HepG2 (cell line): ENCODE data around the gene COX6A2.

Experiments used
- CREM ChIP-seq, 2 experiments: sonication (generic) in 1 of 2; formaldehyde crosslinking in 1 of 2; IDR thresholded peaks; 2 replicates each; pipeline versions ENCODE4 v1.4.0 to v1.6.1; 2016 to 2020; ENCODE audit warnings: antibody characterized with exemption in 1 of 2, mild to moderate bottlenecking in 1 of 2, missing genetic modification reagents in 1 of 2
- KDM5B ChIP-seq: sonication (generic); formaldehyde crosslinking; IDR thresholded peaks from 2 replicates; pipeline ENCODE4 v1.4.0; 2020; ENCODE audit warnings: missing genetic modification reagents, mild to moderate bottlenecking, borderline replicate concordance
- KLF13 ChIP-seq: sonication (generic); formaldehyde crosslinking; IDR thresholded peaks from 2 replicates; pipeline ENCODE4 v1.4.0; 2020; ENCODE audit warnings: mild to moderate bottlenecking, missing genetic modification reagents
- POLR2A ChIP-seq, 2 experiments: IDR thresholded peaks; 2 replicates each; pipeline ENCODE4 v1.6.1; 2011; ENCODE audit warnings: low read depth in 2 of 2, low read length in 2 of 2, mild to moderate bottlenecking in 1 of 2, moderate library complexity in 1 of 2; ENCODE audit not compliant: insufficient read depth in 1 of 2
- USF2 ChIP-seq, 2 experiments: sonication (generic) in 1 of 2; formaldehyde crosslinking in 1 of 2; IDR thresholded peaks; 2 replicates each; pipeline versions ENCODE4 v1.5.1 to v1.6.1; 2011 to 2020; ENCODE audit warnings: borderline replicate concordance in 1 of 2, low read depth in 1 of 2, low read length in 1 of 2, mild to moderate bottlenecking in 1 of 2, missing genetic modification reagents in 1 of 2, moderate library complexity in 1 of 2
- ZBTB33 ChIP-seq: sonication (generic); formaldehyde crosslinking; IDR thresholded peaks from 2 replicates; pipeline ENCODE4 v1.4.0; 2020; ENCODE audit warnings: missing genetic modification reagents
- ZBTB44 ChIP-seq: sonication (generic); formaldehyde crosslinking; IDR thresholded peaks from 2 replicates; pipeline ENCODE4 v1.4.0; 2020; ENCODE audit warnings: missing genetic modification reagents
- ZSCAN22 ChIP-seq: sonication (generic); formaldehyde crosslinking; IDR thresholded peaks from 2 replicates; pipeline ENCODE4 v1.4.0; 2020; ENCODE audit warnings: mild to moderate bottlenecking, missing genetic modification reagents
- TF ChIP-seq, protein P1 (sequence below): sonication (generic); formaldehyde crosslinking; IDR thresholded peaks from 2 replicates; pipeline ENCODE4 v1.4.0; 2020; ENCODE audit warnings: missing genetic modification reagents
- TF ChIP-seq, protein P2 (sequence below): sonication (generic); formaldehyde crosslinking; conservative IDR thresholded peaks from 2 replicates; pipeline ENCODE4 v1.4.0; 2020; ENCODE audit warnings: mild to moderate bottlenecking, missing genetic modification reagents, moderate library complexity
- TF ChIP-seq, protein P3 (sequence below): sonication (generic); formaldehyde crosslinking; IDR thresholded peaks from 2 replicates; pipeline ENCODE4 v1.5.0; 2020; ENCODE audit warnings: mild to moderate bottlenecking, missing genetic modification reagents, moderate library complexity

DNA sequence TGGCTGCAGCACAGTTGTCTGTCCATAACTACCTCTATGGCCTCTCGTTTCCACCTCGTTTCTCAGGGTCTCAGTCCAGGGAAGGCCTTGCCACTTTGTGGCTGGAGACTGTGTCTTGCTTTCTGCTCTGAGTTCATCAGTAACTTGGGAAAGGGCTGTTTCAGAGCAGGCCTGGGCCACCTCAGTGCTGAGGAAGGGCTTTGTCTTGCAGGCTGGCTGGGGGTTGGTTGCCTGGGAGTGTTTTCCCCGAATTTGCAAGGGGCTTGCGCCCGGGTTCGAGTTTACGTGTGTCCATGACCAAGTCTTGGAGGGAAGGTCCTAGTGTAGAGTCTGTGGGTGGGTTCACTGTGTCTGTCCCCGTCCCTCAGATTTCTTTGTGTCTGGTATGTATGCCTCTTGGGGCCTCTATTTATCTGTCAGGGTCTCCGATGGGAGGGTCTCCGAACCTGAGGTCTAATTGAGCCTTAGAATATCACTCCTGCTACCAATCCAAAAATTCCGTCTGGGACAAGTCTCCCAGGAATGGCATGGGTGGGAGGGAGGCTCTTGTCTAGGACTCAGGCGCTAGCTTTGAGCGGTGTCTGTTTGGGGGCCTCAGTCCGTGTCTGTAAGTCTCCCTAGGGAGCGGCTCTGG, 43.2 kb upstream of the COX6A2 start:
- TF ChIP-seq CREM (IDR thresholded peaks at IDR 0.05): no peak
- TF ChIP-seq CREM (CRISPR knock-in tag; IDR thresholded peaks at IDR 0.05): no peak
- TF ChIP-seq, protein P1, sequence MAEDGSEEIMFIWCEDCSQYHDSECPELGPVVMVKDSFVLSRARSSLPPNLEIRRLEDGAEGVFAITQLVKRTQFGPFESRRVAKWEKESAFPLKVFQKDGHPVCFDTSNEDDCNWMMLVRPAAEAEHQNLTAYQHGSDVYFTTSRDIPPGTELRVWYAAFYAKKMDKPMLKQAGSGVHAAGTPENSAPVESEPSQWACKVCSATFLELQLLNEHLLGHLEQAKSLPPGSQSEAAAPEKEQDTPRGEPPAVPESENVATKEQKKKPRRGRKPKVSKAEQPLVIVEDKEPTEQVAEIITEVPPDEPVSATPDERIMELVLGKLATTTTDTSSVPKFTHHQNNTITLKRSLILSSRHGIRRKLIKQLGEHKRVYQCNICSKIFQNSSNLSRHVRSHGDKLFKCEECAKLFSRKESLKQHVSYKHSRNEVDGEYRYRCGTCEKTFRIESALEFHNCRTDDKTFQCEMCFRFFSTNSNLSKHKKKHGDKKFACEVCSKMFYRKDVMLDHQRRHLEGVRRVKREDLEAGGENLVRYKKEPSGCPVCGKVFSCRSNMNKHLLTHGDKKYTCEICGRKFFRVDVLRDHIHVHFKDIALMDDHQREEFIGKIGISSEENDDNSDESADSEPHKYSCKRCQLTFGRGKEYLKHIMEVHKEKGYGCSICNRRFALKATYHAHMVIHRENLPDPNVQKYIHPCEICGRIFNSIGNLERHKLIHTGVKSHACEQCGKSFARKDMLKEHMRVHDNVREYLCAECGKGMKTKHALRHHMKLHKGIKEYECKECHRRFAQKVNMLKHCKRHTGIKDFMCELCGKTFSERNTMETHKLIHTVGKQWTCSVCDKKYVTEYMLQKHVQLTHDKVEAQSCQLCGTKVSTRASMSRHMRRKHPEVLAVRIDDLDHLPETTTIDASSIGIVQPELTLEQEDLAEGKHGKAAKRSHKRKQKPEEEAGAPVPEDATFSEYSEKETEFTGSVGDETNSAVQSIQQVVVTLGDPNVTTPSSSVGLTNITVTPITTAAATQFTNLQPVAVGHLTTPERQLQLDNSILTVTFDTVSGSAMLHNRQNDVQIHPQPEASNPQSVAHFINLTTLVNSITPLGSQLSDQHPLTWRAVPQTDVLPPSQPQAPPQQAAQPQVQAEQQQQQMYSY (CRISPR knock-in tag): no peak
- no peak for TF ChIP-seq KDM5B
- TF ChIP-seq USF2 (IDR thresholded peaks at IDR 0.05; ENCODE audit: low read depth, low read length): no peak
- TF ChIP-seq USF2 (CRISPR knock-in tag; IDR thresholded peaks at IDR 0.05; ENCODE audit: borderline replicate concordance): no peak
- no peak for TF ChIP-seq KLF13 (CRISPR knock-in tag)
- TF ChIP-seq, protein P2, sequence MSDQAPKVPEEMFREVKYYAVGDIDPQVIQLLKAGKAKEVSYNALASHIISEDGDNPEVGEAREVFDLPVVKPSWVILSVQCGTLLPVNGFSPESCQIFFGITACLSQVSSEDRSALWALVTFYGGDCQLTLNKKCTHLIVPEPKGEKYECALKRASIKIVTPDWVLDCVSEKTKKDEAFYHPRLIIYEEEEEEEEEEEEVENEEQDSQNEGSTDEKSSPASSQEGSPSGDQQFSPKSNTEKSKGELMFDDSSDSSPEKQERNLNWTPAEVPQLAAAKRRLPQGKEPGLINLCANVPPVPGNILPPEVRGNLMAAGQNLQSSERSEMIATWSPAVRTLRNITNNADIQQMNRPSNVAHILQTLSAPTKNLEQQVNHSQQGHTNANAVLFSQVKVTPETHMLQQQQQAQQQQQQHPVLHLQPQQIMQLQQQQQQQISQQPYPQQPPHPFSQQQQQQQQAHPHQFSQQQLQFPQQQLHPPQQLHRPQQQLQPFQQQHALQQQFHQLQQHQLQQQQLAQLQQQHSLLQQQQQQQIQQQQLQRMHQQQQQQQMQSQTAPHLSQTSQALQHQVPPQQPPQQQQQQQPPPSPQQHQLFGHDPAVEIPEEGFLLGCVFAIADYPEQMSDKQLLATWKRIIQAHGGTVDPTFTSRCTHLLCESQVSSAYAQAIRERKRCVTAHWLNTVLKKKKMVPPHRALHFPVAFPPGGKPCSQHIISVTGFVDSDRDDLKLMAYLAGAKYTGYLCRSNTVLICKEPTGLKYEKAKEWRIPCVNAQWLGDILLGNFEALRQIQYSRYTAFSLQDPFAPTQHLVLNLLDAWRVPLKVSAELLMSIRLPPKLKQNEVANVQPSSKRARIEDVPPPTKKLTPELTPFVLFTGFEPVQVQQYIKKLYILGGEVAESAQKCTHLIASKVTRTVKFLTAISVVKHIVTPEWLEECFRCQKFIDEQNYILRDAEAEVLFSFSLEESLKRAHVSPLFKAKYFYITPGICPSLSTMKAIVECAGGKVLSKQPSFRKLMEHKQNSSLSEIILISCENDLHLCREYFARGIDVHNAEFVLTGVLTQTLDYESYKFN (CRISPR knock-in tag): no peak
- TF ChIP-seq POLR2A (IDR thresholded peaks at IDR 0.05; ENCODE audit: insufficient read depth in 1 of 2, low read depth in 2 of 2, low read length in 2 of 2): no peak
- TF ChIP-seq ZBTB44 (CRISPR knock-in tag): no peak
- no peak for TF ChIP-seq ZBTB33 (CRISPR knock-in tag)
- TF ChIP-seq, protein P3, sequence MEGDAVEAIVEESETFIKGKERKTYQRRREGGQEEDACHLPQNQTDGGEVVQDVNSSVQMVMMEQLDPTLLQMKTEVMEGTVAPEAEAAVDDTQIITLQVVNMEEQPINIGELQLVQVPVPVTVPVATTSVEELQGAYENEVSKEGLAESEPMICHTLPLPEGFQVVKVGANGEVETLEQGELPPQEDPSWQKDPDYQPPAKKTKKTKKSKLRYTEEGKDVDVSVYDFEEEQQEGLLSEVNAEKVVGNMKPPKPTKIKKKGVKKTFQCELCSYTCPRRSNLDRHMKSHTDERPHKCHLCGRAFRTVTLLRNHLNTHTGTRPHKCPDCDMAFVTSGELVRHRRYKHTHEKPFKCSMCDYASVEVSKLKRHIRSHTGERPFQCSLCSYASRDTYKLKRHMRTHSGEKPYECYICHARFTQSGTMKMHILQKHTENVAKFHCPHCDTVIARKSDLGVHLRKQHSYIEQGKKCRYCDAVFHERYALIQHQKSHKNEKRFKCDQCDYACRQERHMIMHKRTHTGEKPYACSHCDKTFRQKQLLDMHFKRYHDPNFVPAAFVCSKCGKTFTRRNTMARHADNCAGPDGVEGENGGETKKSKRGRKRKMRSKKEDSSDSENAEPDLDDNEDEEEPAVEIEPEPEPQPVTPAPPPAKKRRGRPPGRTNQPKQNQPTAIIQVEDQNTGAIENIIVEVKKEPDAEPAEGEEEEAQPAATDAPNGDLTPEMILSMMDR (CRISPR knock-in tag): no peak
- TF ChIP-seq ZSCAN22 (CRISPR knock-in tag): no peak
